OCI-LY7 (cell line): ENCODE results near the gene UHRF2.

Source experiments
- EZH2phosphoT487 ChIP-seq: fragments of 200-600 bp; sonication (generic); IDR thresholded peaks from 2 replicates; pipeline ENCODE4 v1.6.1; 2018; ENCODE audit warnings: low read depth, borderline replicate concordance, mild to moderate bottlenecking, mixed run types, antibody characterized with exemption, low read length, moderate library complexity, mixed read lengths
- TF ChIP-seq, protein P1 (sequence below): fragments of 200-600 bp; sonication (generic); conservative IDR thresholded peaks from 2 replicates; pipeline ENCODE4 v1.5.1; 2014; ENCODE audit warnings: mild to moderate bottlenecking, antibody characterized with exemption, low read length, moderate library complexity, mixed read lengths

DNA sequence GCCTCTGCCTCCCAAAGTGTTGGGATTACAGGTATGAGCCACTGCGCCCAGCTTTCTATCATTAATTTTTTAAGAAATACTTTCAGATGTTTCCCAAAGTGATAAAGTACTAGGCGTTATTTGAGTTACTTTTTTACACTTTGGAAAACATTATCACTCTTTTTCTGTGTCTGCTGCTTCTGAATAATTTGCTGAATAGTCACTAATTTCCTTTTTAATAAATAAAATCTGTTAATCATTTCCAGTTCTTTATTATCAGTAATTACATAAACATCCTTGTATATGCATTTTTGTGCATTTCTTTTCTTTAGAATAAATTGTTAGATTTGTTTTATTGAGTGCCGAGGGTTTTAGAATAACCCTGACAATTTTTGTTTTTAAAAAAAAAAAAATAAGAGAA is 48.6 kb downstream of the UHRF2 start:
- TF ChIP-seq, protein P1, sequence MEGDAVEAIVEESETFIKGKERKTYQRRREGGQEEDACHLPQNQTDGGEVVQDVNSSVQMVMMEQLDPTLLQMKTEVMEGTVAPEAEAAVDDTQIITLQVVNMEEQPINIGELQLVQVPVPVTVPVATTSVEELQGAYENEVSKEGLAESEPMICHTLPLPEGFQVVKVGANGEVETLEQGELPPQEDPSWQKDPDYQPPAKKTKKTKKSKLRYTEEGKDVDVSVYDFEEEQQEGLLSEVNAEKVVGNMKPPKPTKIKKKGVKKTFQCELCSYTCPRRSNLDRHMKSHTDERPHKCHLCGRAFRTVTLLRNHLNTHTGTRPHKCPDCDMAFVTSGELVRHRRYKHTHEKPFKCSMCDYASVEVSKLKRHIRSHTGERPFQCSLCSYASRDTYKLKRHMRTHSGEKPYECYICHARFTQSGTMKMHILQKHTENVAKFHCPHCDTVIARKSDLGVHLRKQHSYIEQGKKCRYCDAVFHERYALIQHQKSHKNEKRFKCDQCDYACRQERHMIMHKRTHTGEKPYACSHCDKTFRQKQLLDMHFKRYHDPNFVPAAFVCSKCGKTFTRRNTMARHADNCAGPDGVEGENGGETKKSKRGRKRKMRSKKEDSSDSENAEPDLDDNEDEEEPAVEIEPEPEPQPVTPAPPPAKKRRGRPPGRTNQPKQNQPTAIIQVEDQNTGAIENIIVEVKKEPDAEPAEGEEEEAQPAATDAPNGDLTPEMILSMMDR: no peak
- TF ChIP-seq EZH2phosphoT487: no peak
